GM12865 (cell line): Measurements from ENCODE around the gene HNRNPA2B1.
"Not testable (repeated sequence)": the region's sequence is repeated elsewhere in the genome, so short reads cannot be mapped to it uniquely, and the experiment has no call there.

Experiments
- DNase-seq: peaks from one replicate; pipeline ENCODE4 v3.0.0; 2010; ENCODE audit warnings: low read depth
- H3K4me3 ChIP-seq: 2 replicates; pipeline ENCODE4 v1.5.1; 2011; ENCODE audit warnings: mild to moderate bottlenecking, low read depth, low read length, control low read depth
- TF ChIP-seq, protein P1 (sequence below): IDR thresholded peaks from 2 replicates; pipeline ENCODE4 v1.5.1; 2011; ENCODE audit warnings: low read length, control low read depth, low read depth, inconsistent platforms; ENCODE audit not compliant: insufficient read depth; ENCODE audit errors: missing control alignments

Gene HNRNPA2B1

DNA sequence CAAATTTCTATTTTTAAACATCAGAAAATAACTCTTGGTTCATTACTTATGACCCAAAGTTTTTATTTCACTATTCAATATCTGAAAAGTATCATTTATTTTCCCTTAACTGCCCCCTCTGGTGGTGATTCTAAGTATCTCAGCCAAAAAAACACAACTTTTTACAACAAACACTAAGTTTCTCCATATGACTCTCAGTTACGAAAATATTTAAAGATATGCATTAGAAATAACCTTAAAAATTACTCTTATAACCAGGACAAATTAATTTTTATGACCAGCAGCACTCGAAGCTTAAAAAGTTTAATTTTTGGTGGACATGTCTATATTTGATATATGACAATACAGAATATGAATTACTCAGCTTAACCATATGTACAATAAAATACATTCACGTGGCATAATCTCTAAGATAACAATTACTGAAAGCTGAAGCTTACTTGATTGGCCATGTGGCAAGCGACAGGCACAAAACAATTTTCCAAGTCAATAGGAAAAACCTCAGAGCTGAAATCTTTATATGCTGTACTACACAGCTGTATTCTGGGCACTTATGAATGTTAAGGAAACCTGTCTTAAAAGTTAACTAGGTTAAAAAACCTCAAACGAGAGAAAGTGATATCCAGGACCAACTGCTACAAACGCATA, 2.3 kb downstream of the HNRNPA2B1 start:
- DNase-seq: peak; percentile 51
- TF ChIP-seq, protein P1, sequence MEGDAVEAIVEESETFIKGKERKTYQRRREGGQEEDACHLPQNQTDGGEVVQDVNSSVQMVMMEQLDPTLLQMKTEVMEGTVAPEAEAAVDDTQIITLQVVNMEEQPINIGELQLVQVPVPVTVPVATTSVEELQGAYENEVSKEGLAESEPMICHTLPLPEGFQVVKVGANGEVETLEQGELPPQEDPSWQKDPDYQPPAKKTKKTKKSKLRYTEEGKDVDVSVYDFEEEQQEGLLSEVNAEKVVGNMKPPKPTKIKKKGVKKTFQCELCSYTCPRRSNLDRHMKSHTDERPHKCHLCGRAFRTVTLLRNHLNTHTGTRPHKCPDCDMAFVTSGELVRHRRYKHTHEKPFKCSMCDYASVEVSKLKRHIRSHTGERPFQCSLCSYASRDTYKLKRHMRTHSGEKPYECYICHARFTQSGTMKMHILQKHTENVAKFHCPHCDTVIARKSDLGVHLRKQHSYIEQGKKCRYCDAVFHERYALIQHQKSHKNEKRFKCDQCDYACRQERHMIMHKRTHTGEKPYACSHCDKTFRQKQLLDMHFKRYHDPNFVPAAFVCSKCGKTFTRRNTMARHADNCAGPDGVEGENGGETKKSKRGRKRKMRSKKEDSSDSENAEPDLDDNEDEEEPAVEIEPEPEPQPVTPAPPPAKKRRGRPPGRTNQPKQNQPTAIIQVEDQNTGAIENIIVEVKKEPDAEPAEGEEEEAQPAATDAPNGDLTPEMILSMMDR: peak; percentile 59
- H3K4me3 ChIP-seq: peak overlapping the region; percentile 80

DNA sequence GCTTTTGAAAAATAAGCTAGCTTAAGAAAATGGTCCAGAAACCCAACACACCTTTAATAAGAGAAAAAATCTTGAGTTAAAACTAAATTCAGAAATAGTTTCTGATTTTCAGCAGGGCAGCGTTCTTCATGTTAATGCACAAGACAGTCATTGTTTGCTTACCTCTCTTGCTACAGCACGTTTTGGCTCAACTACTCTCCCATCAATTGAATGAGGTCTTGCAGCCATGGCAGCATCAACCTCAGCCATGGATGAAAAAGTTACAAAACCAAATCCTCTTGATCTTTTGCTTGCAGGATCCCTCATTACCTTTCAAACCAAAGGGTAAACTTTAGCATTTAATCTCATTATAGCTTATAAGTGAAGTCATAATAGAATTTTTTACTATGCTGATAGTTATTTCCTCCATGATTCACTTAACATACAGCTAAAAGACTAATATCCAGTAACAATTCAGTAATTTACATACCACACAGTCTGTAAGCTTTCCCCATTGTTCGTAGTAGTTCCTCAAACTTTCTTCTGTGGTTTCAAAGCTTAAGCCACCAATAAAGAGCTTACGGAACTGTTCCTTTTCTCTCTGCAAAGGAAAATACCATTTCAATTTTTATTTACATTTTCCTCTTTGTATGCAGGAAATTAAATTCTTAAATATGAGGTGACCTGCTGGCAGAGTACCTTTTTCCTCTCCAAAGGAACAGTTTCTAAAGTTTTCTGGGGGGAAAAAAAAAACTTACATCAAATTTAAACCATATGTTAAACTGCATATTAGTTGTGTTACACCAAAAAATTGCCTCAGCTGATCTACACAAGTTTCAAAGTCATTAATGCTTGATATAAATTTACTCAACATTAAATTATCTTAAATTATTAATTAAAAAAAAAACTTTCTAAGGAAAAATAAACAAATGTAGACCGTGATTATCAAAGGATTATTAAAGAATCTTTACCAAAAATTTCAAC, 3.1 kb downstream of the HNRNPA2B1 start:
- peak overlapping the region; percentile 80 for H3K4me3 ChIP-seq
- DNase-seq: peak; percentile 47
- TF ChIP-seq, protein P1: no peak

GRCh38 chr7:26195867-26196657, 4.5 kb downstream of the HNRNPA2B1 start:
- DNase-seq: no peak
- TF ChIP-seq, protein P1: no peak
- H3K4me3 ChIP-seq: peak overlapping the region; percentile 80

DNA sequence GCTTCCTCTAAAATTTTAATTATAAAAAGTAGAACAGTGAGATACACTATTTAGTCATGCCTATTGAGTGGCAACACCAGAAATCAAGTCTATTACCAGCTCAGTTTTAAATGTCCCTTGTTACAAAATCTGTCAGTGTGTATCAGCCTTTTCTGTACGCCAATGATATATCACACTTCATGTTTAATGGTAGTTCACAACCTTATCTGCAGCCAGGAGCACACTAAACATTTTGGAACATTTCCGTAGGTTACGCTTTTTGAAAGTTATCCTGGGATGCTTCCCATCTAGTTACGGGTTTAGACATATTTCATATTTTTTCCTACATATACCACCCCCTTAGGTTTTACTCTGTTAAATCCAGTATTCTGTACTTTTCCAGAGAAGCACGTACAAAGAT, 5.4 kb downstream of the HNRNPA2B1 start:
- H3K4me3 ChIP-seq: peak overlapping the region; percentile 80; the same call in 1 of the 2 replicates
- DNase-seq: no peak
- TF ChIP-seq, protein P1: no peak

GRCh38 chr7:26194764-26195163, 5.8 kb downstream of the HNRNPA2B1 start:
- H3K4me3 ChIP-seq, DNase-seq: not testable (repeated sequence)

GRCh38 chr7:26193432-26194207, 6.9 kb downstream of the HNRNPA2B1 start:
- TF ChIP-seq, protein P1: no peak
- no peak overlapping the region for H3K4me3 ChIP-seq
- no peak for DNase-seq
